A549 (cell line): Measurements from ENCODE around the gene ARFGEF3. TPM values are rescaled to one million over a fixed set of nuclear protein-coding genes. Genes with fewer than 3 reads are reported as not detected.
A peak's percentile ranks its signal among the peaks of the same experiment; 100 is the strongest.

Source experiments
- ATAC-seq, 2 experiments: fragments of 200-7000 bp in 1 of 2; fragments of >200 bp in 1 of 2; cut with Nextera tagmentation in 1 of 2; cut with Tn5 transposase in 1 of 2; 3 replicates each; pipeline versions ENCODE4 v1.8.0 to v1.9.1; 2018 to 2020; ENCODE audit warnings: mild to moderate bottlenecking in 1 of 2, moderate library complexity in 1 of 2
- CTCF ChIA-PET: fragments of 300-600 bp; sonication (Branson Sonifier 250); formaldehyde crosslinking; extraction: SDS; loops from one replicate; lab custom pipeline; 2021; ENCODE audit warnings: antibody characterized with exemption, inconsistent platforms; lab: Yijun Ruan, JAX
- POLR2A ChIA-PET: fragments of 350-600 bp; formaldehyde crosslinking; extraction: SDS; loops from one replicate; lab custom pipeline; 2021; ENCODE audit warnings: antibody characterized with exemption, inconsistent platforms; lab: Yijun Ruan, JAX
- DNase-seq, 2 experiments: peaks; one replicate each; pipeline versions ENCODE4 v3.0.0 to v3.0.0-alpha.2; 2011 to 2016; ENCODE audit warnings: low read depth in 1 of 2, low spot score in 1 of 2
- FAIRE-seq: peaks from 2 replicates; lab custom pipeline; 2011; peaks lifted over from hg19 to GRCh38; lab: Jason Lieb, UNC
- H3K27ac ChIP-seq, 2 experiments: fragments of >200 bp; sonication (Bioruptor Twin); formaldehyde crosslinking; 3 replicates each; pipeline ENCODE4 v1.5.1; 2016 to 2017
- H3K4me1 ChIP-seq: fragments of >200 bp; sonication (Bioruptor Twin); formaldehyde crosslinking; 3 replicates; pipeline ENCODE4 v1.6.1; 2016
- H3K4me2 ChIP-seq: fragments of >200 bp; sonication (Bioruptor Twin); formaldehyde crosslinking; 3 replicates; pipeline ENCODE4 v1.6.1; 2016
- H3K4me3 ChIP-seq: fragments of >200 bp; sonication (Bioruptor Twin); formaldehyde crosslinking; 3 replicates; pipeline ENCODE4 v1.5.1; 2016
- H3K9me3 ChIP-seq: fragments of >200 bp; sonication (Bioruptor Twin); formaldehyde crosslinking; 3 replicates; pipeline ENCODE4 v1.6.1; 2016
- BHLHE40 ChIP-seq: IDR thresholded peaks from 2 replicates; pipeline ENCODE4 v1.6.1; 2012; ENCODE audit warnings: low read depth, low read length, inconsistent platforms
- CBX2 ChIP-seq: fragments of 200-600 bp; sonication (generic); IDR thresholded peaks from 2 replicates; pipeline ENCODE4 v1.6.1; 2016; ENCODE audit warnings: low read depth, mild to moderate bottlenecking, borderline replicate concordance
- EHF ChIP-seq: fragments of 250-450 bp; sonication (Bioruptor Pico); IDR thresholded peaks from 2 replicates; pipeline ENCODE4 v1.5.0; 2020; ENCODE audit warnings: mild to moderate bottlenecking
- EP300 ChIP-seq, 2 experiments: fragments of >200 bp; sonication (Bioruptor Twin); formaldehyde crosslinking; IDR thresholded peaks; 2 replicates in 1 of 2; 3 replicates in 1 of 2; pipeline ENCODE4 v1.6.1; 2016 to 2017
- HEYL ChIP-seq: fragments of 250-450 bp; sonication (Bioruptor Pico); IDR thresholded peaks from 2 replicates; pipeline ENCODE4 v1.8.0; 2021; ENCODE audit warnings: mild to moderate bottlenecking, moderate library complexity
- KDM5A ChIP-seq: fragments of 200-600 bp; sonication (generic); IDR thresholded peaks from 2 replicates; pipeline ENCODE4 v1.6.1; 2016; ENCODE audit warnings: antibody characterized with exemption, mild to moderate bottlenecking
- MAZ ChIP-seq: fragments of 150-350 bp; IDR thresholded peaks from 2 replicates; pipeline ENCODE4 v1.6.1; 2014; ENCODE audit warnings: antibody characterized with exemption, low read depth, low read length, borderline replicate concordance
- NR3C1 ChIP-seq: fragments of >200 bp; sonication (Bioruptor Twin); formaldehyde crosslinking; IDR thresholded peaks from 3 replicates; pipeline ENCODE4 v1.6.1; 2017
- POLR2A ChIP-seq: IDR thresholded peaks from 2 replicates; pipeline ENCODE4 v1.6.1; 2012; ENCODE audit warnings: mild to moderate bottlenecking, low read length
- POLR2AphosphoS2 ChIP-seq: conservative IDR thresholded peaks from 2 replicates; pipeline ENCODE4 v1.6.1; 2012; ENCODE audit warnings: low read length, improper control_type of control experiment, inconsistent platforms
- RAD21 ChIP-seq, 2 experiments: fragments of >200 bp in 1 of 2; sonication (Bioruptor Twin) in 1 of 2; formaldehyde crosslinking in 1 of 2; IDR thresholded peaks in 1 of 2; conservative IDR thresholded peaks in 1 of 2; 2 replicates in 1 of 2; 3 replicates in 1 of 2; pipeline ENCODE4 v1.6.1; 2012 to 2018; ENCODE audit warnings: inconsistent platforms in 1 of 2
- RFX5 ChIP-seq: fragments of 450-650 bp; IDR thresholded peaks from 2 replicates; pipeline ENCODE4 v1.7.1; 2014; ENCODE audit warnings: antibody characterized with exemption, mild to moderate bottlenecking, moderate library complexity
- SREBF2 ChIP-seq: fragments of 450-650 bp; IDR thresholded peaks from 2 replicates; pipeline ENCODE4 v1.6.1; 2014; ENCODE audit warnings: mild to moderate bottlenecking, moderate library complexity
- TP53 ChIP-seq: fragments of 250-450 bp; sonication (Bioruptor Pico); IDR thresholded peaks from 2 replicates; pipeline ENCODE4 v1.5.0; 2021; ENCODE audit warnings: mild to moderate bottlenecking, moderate library complexity
- ZC3H11A ChIP-seq: fragments of 450-650 bp; IDR thresholded peaks from 2 replicates; pipeline ENCODE4 v1.6.1; 2014; ENCODE audit warnings: antibody characterized with exemption, mild to moderate bottlenecking
- ZFP36 ChIP-seq: fragments of 450-650 bp; IDR thresholded peaks from 2 replicates; pipeline ENCODE4 v1.6.1; 2014; ENCODE audit warnings: borderline replicate concordance; ENCODE audit not compliant: partially characterized antibody
- WGBS: methylation state at CpG from one replicate; pipeline ENCODE4 v1.1.6; 2017; ENCODE audit errors: missing lambda C conversion rate; 5-methylcytosine and 5-hydroxymethylcytosine counted together
- polyA plus RNA-seq, 4 experiments: library from polyadenylated mRNA; depleted of rRNA in 3 of 4; stranded (reverse); fragments of >200 nt; fragmentation: RNase III in 1 of 4; extraction: RNeasy Plus Mini Kit Qiagen cat#74134 plus additional on column Dnase treatment in 1 of 4; gene quantifications; 2 replicates in 3 of 4; 3 replicates in 1 of 4; pipeline ENCODE4 v1.2.3, GENCODE V29; 2011 to 2017
- TF ChIP-seq, protein P1 (sequence below): fragments of 250-450 bp; sonication (Bioruptor Pico); IDR thresholded peaks from 2 replicates; pipeline ENCODE4 v1.5.0; 2020; ENCODE audit warnings: low read depth, mild to moderate bottlenecking, moderate library complexity
- TF ChIP-seq, protein P2 (sequence below): fragments of 250-450 bp; sonication (Bioruptor Pico); IDR thresholded peaks from 2 replicates; pipeline ENCODE4 v1.5.0; 2021; ENCODE audit warnings: mild to moderate bottlenecking, moderate library complexity, borderline replicate concordance
- TF ChIP-seq, protein P3 (sequence below): IDR thresholded peaks from 2 replicates; pipeline ENCODE4 v1.6.1; 2012; ENCODE audit warnings: low read depth, borderline replicate concordance
- TF ChIP-seq, protein P4 (sequence below): fragments of 200-600 bp; sonication (generic); IDR thresholded peaks from 2 replicates; pipeline ENCODE4 v1.6.1; 2016; ENCODE audit warnings: antibody characterized with exemption, mild to moderate bottlenecking, moderate library complexity

ARFGEF3 gene
- polyA plus RNA-seq, 2 of the 4 experiments (the other 2 are of a cell fraction), result 0.15 to 0.83 TPM

DNA sequence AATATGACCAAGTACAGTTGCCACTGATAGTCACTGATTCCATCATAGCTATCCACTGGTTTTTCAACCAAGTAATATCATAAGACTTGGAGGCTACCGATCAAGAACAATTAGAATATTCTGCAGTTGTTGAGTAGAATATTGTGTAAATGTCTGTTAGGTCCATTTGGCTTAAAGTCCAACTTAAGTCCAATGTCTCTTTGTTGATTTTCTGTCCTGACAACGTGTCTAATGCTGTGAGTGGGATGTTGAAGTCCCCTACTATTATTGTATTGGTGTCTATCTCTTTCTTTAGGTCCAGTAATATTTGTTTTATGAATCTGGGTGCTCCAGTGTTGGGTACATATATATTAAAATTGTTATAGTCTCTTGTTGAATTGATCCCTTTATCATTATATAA, 13.9 kb downstream of the ARFGEF3 start:
- Histone ChIP-seq H3K9me3 (peaks cover 14% of the 10 kb centered on the region; the same call in 2 of the 3 replicates), H3K4me2 (no peak overlapping the region), H3K27ac (no peak overlapping the region), H3K4me1 (no peaks in the 10 kb centered on the region), H3K4me3 (no peak overlapping the region)
- POLR2A ChIA-PET, result no interaction called here
- TF ChIP-seq KDM5A (no peak), EP300 (IDR thresholded peaks at IDR 0.05) (no peak), RAD21 (conservative IDR thresholded peaks at IDR 0.05 in 1 of 2, IDR thresholded peaks at IDR 0.05 in 1 of 2) (no peak)
- CTCF ChIA-PET, result interaction anchor here (0.6 kb wide), 1 partner anchor 49 kb away, joined by 3 read pairs; no protein-coding TSS in a partner anchor
- FAIRE-seq (no peak), DNase-seq (no peak), ATAC-seq (no peak)
- WGBS, result 59% methylated on average over 2 of the region's 2 CpGs

DNA sequence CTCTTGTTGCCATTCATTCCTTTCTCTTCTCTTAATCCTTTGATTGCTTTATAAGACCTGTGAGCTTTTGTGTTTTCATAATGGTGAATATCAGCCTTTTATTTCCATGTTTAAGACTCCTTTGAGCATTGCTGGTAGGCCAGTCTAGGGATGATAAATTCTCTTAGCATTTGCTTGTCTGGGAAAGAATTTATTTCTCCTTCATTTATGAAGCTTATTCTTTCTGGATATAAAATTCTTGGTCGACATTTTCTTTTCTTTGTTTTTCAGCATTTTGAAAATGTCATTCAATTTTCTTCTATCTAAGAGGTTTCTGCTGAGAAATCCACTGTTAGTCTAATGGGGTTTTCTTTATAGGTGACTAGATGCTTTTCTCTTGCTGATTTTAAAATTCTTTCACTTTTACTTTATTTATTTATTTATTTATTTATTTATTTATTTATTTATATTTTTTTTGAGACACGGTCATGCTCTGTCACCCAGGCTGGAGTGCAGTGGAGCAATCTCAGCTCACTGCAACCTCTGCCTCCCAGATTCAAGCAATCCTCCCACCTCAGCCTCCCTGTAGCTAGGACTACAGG, 15.0 kb downstream of the ARFGEF3 start:
- peaks cover 14% of the 10 kb centered on the region; the same call in 2 of the 3 replicates for H3K9me3 ChIP-seq
- H3K4me2 ChIP-seq, result no peak overlapping the region
- ATAC-seq (no peak), DNase-seq (no peak), FAIRE-seq (no peak)
- POLR2A ChIA-PET, result no interaction called here
- WGBS, result 48% methylated on average over 2 of the region's 2 CpGs
- no peak overlapping the region for H3K4me3 ChIP-seq
- H3K27ac ChIP-seq, result no peak overlapping the region
- CTCF ChIA-PET, result no interaction called here
- no peaks in the 10 kb centered on the region for H3K4me1 ChIP-seq
- peak; percentile 17; the same call in 1 of the 2 replicates for TF ChIP-seq ZC3H11A
- TF ChIP-seq POLR2AphosphoS2, result no peak

DNA sequence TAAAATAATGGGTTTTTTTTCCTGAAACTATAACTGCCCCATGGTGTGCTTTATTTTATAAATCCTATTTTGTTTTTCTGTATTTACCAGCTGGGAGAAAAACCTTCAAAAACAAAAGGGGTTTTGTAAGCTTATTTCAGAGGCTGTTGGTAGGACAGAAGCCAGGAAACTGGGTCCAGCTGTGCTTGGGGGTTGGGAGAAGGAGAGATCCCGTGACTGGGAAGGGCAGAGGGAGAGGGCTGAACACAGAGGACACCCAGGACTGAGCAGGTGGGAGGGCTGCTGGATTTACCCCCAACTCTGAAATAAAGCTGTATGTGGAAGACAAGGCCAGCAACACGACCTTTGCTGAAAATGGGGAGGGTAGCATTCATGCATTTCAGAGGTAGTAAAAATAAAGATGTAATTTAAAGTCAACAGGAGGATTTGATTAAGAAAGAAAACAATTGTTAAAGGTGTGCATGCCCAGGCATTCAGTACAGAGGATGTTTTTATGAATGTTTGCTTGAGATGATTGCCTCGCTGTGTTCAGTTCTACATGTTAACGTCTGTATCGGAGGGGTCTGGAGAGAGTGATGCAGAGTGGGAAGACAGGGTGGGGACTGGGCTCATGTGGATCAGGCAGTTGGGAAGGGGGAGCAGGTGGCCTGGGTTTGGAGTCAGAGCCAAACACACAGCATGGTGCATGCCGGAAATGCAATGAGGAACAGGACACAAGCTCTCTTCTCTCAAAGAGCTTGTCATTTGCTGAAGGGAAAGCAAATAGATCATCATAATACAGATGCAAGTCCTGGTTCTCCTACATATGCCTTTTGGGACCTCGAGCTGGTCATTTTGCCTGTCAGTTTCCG, 21.4 kb downstream of the ARFGEF3 start:
- FAIRE-seq (no peak), ATAC-seq (no peak), DNase-seq (no peak)
- CTCF ChIA-PET, result no interaction called here
- H3K4me2 ChIP-seq, result no peak overlapping the region
- H3K4me3 ChIP-seq, result no peak overlapping the region
- POLR2A ChIA-PET, result no interaction called here
- no peak overlapping the region for H3K27ac ChIP-seq
- peaks cover 2% of the 10 kb centered on the region; the same call in 1 of the 3 replicates for H3K9me3 ChIP-seq
- WGBS, result 51% methylated on average over 8 of the region's 8 CpGs
- TF ChIP-seq ZFP36 (no peak), HEYL (no peak), EP300 (IDR thresholded peaks at IDR 0.05) (no peak), SREBF2 (no peak), KDM5A (no peak), RFX5 (no peak), BHLHE40 (no peak), POLR2A (no peak), MAZ (no peak), NR3C1 (no peak), CBX2 (no peak), RAD21 (conservative IDR thresholded peaks at IDR 0.05 in 1 of 2, IDR thresholded peaks at IDR 0.05 in 1 of 2) (no peak), EHF (CRISPR knock-in tag) (no peak), TP53 (no peak)
- TF ChIP-seq, protein P1, sequence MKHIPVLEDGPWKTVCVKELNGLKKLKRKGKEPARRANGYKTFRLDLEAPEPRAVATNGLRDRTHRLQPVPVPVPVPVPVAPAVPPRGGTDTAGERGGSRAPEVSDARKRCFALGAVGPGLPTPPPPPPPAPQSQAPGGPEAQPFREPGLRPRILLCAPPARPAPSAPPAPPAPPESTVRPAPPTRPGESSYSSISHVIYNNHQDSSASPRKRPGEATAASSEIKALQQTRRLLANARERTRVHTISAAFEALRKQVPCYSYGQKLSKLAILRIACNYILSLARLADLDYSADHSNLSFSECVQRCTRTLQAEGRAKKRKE, result no peak
- TF ChIP-seq, protein P2, sequence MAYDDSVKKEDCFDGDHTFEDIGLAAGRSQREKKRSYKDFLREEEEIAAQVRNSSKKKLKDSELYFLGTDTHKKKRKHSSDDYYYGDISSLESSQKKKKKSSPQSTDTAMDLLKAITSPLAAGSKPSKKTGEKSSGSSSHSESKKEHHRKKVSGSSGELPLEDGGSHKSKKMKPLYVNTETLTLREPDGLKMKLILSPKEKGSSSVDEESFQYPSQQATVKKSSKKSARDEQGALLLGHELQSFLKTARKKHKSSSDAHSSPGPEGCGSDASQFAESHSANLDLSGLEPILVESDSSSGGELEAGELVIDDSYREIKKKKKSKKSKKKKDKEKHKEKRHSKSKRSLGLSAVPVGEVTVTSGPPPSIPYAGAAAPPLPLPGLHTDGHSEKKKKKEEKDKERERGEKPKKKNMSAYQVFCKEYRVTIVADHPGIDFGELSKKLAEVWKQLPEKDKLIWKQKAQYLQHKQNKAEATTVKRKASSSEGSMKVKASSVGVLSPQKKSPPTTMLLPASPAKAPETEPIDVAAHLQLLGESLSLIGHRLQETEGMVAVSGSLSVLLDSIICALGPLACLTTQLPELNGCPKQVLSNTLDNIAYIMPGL (CRISPR knock-in tag), result no peak
- TF ChIP-seq, protein P3, sequence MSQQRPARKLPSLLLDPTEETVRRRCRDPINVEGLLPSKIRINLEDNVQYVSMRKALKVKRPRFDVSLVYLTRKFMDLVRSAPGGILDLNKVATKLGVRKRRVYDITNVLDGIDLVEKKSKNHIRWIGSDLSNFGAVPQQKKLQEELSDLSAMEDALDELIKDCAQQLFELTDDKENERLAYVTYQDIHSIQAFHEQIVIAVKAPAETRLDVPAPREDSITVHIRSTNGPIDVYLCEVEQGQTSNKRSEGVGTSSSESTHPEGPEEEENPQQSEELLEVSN, result no peak
- TF ChIP-seq, protein P4, sequence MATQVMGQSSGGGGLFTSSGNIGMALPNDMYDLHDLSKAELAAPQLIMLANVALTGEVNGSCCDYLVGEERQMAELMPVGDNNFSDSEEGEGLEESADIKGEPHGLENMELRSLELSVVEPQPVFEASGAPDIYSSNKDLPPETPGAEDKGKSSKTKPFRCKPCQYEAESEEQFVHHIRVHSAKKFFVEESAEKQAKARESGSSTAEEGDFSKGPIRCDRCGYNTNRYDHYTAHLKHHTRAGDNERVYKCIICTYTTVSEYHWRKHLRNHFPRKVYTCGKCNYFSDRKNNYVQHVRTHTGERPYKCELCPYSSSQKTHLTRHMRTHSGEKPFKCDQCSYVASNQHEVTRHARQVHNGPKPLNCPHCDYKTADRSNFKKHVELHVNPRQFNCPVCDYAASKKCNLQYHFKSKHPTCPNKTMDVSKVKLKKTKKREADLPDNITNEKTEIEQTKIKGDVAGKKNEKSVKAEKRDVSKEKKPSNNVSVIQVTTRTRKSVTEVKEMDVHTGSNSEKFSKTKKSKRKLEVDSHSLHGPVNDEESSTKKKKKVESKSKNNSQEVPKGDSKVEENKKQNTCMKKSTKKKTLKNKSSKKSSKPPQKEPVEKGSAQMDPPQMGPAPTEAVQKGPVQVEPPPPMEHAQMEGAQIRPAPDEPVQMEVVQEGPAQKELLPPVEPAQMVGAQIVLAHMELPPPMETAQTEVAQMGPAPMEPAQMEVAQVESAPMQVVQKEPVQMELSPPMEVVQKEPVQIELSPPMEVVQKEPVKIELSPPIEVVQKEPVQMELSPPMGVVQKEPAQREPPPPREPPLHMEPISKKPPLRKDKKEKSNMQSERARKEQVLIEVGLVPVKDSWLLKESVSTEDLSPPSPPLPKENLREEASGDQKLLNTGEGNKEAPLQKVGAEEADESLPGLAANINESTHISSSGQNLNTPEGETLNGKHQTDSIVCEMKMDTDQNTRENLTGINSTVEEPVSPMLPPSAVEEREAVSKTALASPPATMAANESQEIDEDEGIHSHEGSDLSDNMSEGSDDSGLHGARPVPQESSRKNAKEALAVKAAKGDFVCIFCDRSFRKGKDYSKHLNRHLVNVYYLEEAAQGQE, result no peak
- H3K4me1 ChIP-seq, result no peaks in the 10 kb centered on the region
